Hematopoietic multipotent progenitor cell treated with erythropoietin and hydrocortisone succinate and interleukin-3 and kit ligand, for 17 days (in vitro differentiated cells): ENCODE data around the gene MAGEA9.
"Not testable (repeated sequence)": the region's sequence is repeated elsewhere in the genome, so short reads cannot be mapped to it uniquely, and the experiment has no call there.

Source experiments
- DNase-seq: peaks from one replicate; pipeline ENCODE4 v3.0.0-alpha.2; 2015; ENCODE audit warnings: low spot score

The MAGEA9 gene, protein sequence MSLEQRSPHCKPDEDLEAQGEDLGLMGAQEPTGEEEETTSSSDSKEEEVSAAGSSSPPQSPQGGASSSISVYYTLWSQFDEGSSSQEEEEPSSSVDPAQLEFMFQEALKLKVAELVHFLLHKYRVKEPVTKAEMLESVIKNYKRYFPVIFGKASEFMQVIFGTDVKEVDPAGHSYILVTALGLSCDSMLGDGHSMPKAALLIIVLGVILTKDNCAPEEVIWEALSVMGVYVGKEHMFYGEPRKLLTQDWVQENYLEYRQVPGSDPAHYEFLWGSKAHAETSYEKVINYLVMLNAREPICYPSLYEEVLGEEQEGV

DNA sequence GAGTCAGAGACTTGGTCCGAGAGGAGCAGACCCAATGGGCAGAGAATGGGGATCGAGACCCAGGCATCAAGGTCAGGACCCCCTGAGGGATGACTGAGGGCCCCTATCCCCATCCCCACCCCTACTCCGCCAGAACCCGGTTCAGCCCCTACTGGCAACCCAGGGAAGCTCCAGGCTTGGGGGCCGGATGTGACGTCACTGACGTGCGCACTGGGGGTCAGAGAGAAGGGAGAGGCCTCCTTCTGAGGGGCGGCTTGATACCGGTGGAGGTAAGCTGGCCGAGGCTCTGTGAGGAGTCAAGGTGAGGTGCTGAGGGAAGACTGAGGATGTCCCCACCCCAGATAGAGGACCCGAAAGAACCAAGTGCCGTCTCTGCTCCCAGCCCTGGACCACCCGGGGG is at the start of gene MAGEA9:
Gene MAGEA9, plus strand, starts transcription at position 204 of the 400 bp plus-strand sequence. CDS start 4,281 bp downstream, outside the sequence.
- DNase-seq, result not testable (repeated sequence)

- not testable (repeated sequence) for DNase-seq
Measured at GRCh38 chrX:149742269-149742668, 39.5 kb upstream of the MAGEA9 start.

- DNase-seq, result not testable (repeated sequence)
Measured at GRCh38 chrX:149746390-149747007, 35.2 kb upstream of the MAGEA9 start.

- DNase-seq, result no peak
Measured at GRCh38 chrX:149757206-149758067, 24.3 kb upstream of the MAGEA9 start.

- DNase-seq, result no peak
Measured at GRCh38 chrX:149758068-149758714, 23.5 kb upstream of the MAGEA9 start.

GRCh38 chrX:149758715-149759078 is 23.0 kb upstream of the MAGEA9 start:
- DNase-seq, result not testable (repeated sequence)

GRCh38 chrX:149759824-149760223 is 21.9 kb upstream of the MAGEA9 start:
- no peak for DNase-seq

DNA sequence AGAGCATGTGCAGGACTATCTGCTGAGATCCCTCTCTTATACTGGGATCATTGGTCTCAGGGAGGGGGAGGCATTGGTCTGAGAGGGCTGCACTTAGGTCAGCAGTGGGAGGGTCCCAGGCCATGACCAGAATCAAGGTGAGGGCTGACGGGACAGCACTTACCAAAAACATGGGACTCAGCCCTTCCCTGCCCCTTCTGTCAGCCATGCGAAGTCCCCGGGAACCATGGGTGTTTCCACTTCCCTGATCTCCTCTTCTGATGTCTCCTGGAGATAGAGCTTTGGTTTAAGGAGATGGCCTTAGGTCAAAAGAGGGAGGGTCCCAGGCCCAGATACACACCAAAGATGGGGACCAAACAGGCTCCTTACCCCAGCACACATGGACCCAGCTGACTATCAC is 20.8 kb upstream of the MAGEA9 start:
- DNase-seq, result no peak

GRCh38 chrX:149761858-149762674 is 19.7 kb upstream of the MAGEA9 start:
- not testable (repeated sequence) for DNase-seq

DNA sequence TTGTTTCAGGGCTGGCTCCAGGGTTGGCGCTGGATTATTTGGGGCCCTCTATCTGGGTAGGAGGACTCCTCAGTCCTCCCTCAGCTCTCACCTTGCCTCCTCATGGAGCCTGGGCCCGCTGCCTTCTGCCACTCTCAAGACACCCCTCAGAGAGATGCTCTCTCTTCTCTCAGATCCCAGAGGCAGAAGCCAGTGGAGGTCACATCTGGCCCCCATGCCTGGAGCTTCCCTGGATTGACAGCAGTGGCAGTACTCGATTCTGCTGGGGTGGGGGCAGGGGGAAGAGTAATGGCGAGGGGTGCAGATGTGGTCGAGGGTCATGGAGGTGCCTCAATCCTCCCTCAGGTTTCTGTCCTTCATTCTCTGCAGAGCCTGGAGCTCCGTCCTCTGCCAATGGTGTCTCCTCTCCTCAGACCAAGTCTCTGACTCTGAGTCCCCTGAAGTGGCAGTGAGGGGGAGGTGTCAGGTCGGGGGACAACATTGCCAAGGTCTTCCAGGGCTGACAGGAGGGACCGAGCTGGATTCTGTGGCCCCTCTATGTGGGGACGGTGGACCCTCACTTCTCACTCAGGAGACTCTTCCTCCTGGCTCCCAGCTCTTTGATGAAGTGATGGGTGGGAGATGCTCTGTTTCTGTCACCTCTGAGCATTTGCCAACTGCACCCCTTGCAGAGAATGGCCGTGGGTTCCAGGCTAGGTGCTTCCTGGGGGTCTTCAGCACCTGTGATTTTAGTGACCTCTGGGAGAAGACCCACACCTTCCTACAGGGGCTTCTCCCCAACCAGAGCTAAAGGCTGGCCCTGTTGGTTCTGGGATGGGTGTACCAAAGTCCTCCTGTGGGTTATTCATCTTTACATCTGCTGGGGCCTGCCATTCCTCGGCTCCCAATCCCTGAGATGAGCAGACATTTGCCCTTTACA is 18.8 kb upstream of the MAGEA9 start:
- DNase-seq, result no peak

- DNase-seq, result not testable (repeated sequence)
Measured at GRCh38 chrX:149770344-149770743, 11.4 kb upstream of the MAGEA9 start.

DNA sequence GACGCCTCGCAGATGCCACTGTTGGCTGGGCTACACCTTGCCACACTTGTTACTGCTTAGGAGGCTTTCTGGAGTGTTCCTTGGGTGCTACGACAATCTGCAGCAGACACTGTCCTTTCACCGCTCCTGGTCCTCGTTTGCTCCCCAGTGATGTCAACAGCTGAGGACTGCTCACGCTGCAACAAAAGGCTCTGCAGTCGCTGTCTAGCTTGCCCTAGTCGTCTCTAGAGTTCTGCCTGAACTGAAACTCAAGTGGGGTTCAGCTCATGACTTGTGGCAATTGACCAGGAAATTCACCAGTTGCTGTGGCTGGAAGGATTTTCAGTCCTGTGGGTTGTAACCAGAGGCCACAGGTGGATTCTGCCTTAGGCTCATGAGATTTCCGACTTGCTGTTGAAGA is 8.7 kb upstream of the MAGEA9 start:
- not testable (repeated sequence) for DNase-seq

DNA sequence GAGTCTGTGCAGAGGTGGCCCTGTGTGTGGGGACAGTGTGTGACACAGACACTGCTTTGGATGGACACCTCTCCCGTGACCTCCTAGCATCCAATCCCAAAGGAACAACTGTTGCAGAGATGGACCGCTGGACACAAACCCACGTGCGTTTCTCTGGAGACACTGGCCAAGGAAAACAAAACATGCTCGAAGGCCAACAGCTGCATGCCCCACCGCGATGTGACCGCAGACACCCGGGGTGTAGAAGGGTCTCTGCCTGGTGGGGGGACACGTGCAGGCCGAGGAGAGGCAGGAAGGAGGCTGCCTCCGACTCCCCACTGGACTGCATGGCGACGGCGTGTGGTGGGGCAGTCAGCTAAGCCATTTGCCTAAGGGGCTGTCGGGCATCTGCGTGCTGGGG is 8.0 kb upstream of the MAGEA9 start, which contains the start of gene HSFX1:
Gene HSFX1, plus strand, starts transcription at position 301 of the 400 bp plus-strand sequence. CDS start 614 bp downstream, outside the sequence.
- not testable (repeated sequence) for DNase-seq

DNA sequence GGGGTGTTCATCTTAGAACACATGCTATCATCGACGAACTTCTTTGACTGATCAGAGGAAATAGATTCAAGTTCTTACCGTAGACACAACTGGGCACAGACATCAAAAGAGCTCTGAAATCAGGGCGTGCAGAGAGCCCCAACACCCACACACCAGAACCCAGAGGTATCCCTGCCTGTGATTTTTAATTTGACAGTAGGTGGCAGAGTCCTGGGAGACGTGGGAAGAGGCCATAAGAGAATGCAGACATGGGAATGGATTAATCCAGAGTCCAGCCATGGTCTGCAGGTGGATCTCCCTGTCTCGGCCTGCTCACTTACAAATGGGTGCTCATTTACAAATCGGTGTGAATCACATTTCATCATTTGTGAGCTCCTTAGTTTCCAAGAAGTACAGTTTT is 3.7 kb upstream of the MAGEA9 start:
- DNase-seq, result not testable (repeated sequence)

DNA sequence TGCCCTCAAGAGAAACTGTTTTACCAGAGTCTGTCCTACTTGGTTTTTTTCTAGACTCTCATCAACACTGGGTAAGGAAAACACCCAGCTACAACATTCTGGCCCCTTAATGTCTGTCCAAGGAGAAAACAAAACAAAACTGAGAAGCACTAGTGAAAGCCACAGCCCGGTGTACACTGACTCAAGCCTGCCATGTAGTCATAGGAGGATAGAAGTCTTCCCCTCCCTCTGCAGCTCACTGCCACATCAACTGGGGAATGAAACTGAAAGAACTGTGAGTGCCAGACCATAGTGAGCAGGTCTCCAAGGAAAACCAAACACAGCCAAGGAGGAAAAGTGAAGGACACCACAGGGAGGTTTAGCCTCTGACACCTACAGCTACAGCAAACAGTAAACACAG is 13.8 kb downstream of the MAGEA9 start:
- DNase-seq, result not testable (repeated sequence)

DNA sequence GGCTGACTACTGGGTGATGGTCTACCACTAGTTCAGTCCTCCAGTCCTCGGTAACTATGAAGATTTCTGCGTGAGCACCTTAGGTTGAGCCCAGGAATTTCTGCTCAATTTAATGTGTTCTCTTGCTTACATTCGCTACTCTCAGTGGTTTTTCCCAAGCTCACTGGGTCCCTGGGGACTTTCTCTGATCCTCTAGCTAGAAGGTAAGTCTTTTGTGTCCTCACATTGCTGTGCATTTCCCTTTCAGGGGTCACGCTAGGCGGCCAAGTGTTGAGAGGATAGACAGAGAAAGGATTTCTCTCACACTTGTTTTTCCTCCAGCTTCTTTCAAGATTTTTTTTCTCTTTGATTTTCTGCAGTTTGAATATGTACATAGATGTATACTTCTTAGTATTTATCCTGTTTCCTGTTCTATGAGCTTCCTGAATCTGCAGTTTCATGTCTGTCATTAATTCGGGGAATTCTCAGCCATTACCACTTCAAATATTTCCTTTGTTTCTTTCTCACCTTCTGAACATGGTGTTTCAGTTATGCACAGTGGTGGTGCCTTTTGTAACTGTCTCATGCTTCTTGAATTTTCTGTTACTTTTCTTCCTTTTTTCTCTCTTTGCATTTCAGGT is 17.5 kb downstream of the MAGEA9 start:
- DNase-seq, result no peak

- DNase-seq, result no peak
Measured at GRCh38 chrX:149799938-149800337, 18.2 kb downstream of the MAGEA9 start.

- DNase-seq, result no peak
Measured at GRCh38 chrX:149803458-149804062, 21.8 kb downstream of the MAGEA9 start.

DNA sequence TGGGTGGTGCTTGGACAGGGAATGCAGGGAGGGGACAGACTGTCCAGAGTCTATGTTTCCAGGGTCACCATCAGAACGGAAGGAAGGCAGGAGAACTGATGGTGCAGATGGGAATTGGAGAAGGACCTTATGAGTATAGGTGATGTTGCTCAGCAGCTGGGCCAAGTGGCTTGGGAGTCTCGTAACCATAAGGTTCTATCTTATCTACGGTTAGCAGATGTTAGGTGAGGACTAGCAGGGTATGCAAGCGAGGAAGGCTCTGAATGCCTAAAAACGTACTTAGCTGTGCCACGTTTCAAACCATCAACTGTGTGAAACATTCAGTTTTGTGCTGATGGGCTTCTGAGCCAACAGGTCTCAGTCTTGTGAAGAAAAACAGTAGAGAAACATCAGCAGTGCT is 22.4 kb downstream of the MAGEA9 start:
- no peak for DNase-seq
